Measurements from ENCODE around the gene SPATA31D1. TPM values are rescaled to one million over a fixed set of nuclear protein-coding genes. Genes with fewer than 3 reads are reported as not detected.
A peak's percentile ranks its signal among the peaks of the same experiment; 100 is the strongest.

SPATA31D1 gene
- total and polyA plus RNA-seq, 2 experiments from 2014 or later, result not detected

DNA sequence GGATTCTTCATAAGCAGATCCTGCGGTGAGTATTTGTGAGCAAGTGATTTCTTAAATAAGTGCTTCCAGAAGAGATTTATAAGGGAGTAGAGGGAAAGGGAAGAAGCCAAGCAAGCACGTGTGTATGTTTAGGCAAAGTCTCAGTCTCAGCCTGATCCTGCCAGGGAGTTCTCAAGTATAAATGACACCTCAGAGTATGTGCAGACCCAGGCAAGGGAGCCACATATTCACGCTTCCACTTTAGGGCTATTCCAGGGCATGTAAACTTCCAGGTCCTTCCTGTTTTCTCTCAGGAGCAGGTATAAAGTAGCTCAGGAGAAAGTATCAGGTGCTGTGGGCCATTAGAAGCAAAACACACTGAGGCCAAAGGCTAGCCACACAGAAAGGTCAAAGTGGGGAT, 22.6 kb downstream of the SPATA31D1 start:
- no peaks in the 10 kb centered on the region for H3K27me3 ChIP-seq
- no peaks in the 10 kb centered on the region for H3K4me1 ChIP-seq (ENCODE audit: insufficient read depth)
- H2AFZ ChIP-seq, result no peak overlapping the region
- H3K4me3 ChIP-seq, result no peak overlapping the region
- H3K9me3 ChIP-seq (ENCODE audit: low read depth), result no peaks in the 10 kb centered on the region
- no peak overlapping the region for H3K27ac ChIP-seq
- H3K9me2 ChIP-seq (replicated peaks; ENCODE audit: insufficient read depth), result no peaks in the 10 kb centered on the region
- H3K4me2 ChIP-seq, result no peak overlapping the region
- no peak for TF ChIP-seq CTCF (IDR thresholded peaks at IDR 0.05; ENCODE audit: poor library complexity)
- no peak for TF ChIP-seq EZH2 (IDR thresholded peaks at IDR 0.05; ENCODE audit: borderline replicate concordance)
- TF ChIP-seq EZH2phosphoT487 (IDR thresholded peaks at IDR 0.05; ENCODE audit: low read depth, severe bottlenecking, unreplicated experiment), result no peak
- WGBS (ENCODE audit: low lambda C conversion rate, missing lambda C conversion rate), result 79% methylated on average over 3 of the region's 3 CpGs
- no peaks in the 10 kb centered on the region for H3K36me3 ChIP-seq (replicated peaks; ENCODE audit: insufficient read depth, low read depth)
- no peaks in the 10 kb centered on the region for H4K20me1 ChIP-seq (ENCODE audit: insufficient read depth, poor library complexity, severe bottlenecking)
- no peak for DNase-seq (ENCODE audit: low spot score)
- H3K79me2 ChIP-seq, result no peaks in the 10 kb centered on the region

DNA sequence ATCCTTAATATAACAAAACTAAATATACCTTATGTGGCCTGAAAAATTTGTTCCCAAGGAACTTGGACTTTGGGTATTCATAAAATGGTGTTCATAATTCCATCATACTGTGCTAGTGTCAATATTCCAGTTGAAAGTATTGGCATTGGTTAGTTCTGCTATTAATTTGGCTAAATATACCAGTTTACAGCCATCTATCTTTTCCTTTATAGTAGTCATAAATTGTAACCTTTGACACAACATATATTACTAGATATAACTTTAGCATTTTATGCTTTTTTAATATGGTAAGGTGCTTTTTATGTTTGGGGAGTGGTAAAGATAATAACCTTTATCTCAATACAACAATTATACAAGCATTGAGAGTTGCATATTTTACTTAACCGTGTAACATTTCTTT, 23.7 kb downstream of the SPATA31D1 start:
- 63% methylated on average over 1 of the region's 1 CpG for WGBS (ENCODE audit: low lambda C conversion rate, missing lambda C conversion rate)
- Histone ChIP-seq H3K9me2 (replicated peaks; ENCODE audit: insufficient read depth) (no peaks in the 10 kb centered on the region), H4K20me1 (ENCODE audit: insufficient read depth, poor library complexity, severe bottlenecking) (no peaks in the 10 kb centered on the region), H3K4me1 (ENCODE audit: insufficient read depth) (no peaks in the 10 kb centered on the region), H3K27ac (no peak overlapping the region), H3K9me3 (ENCODE audit: low read depth) (no peaks in the 10 kb centered on the region), H3K4me2 (no peak overlapping the region), H3K27me3 (no peaks in the 10 kb centered on the region), H3K36me3 (replicated peaks; ENCODE audit: insufficient read depth, low read depth) (no peaks in the 10 kb centered on the region), H3K79me2 (no peaks in the 10 kb centered on the region), H2AFZ (no peak overlapping the region), H3K4me3 (no peak overlapping the region)
- DNase-seq (ENCODE audit: low spot score), result no peak
- no peak for TF ChIP-seq EZH2phosphoT487 (IDR thresholded peaks at IDR 0.05; ENCODE audit: low read depth, severe bottlenecking, unreplicated experiment)
- TF ChIP-seq EZH2 (IDR thresholded peaks at IDR 0.05; ENCODE audit: borderline replicate concordance), result no peak
- TF ChIP-seq CTCF (IDR thresholded peaks at IDR 0.05; ENCODE audit: poor library complexity), result no peak

- Histone ChIP-seq H3K36me3 (replicated peaks; ENCODE audit: insufficient read depth, low read depth) (no peaks in the 10 kb centered on the region), H3K4me3 (no peak overlapping the region), H3K27me3 (no peaks in the 10 kb centered on the region), H3K79me2 (no peaks in the 10 kb centered on the region), H3K9me3 (ENCODE audit: low read depth) (no peaks in the 10 kb centered on the region), H3K9me2 (replicated peaks; ENCODE audit: insufficient read depth) (no peaks in the 10 kb centered on the region), H2AFZ (no peak overlapping the region), H3K4me2 (no peak overlapping the region), H4K20me1 (ENCODE audit: insufficient read depth, poor library complexity, severe bottlenecking) (no peaks in the 10 kb centered on the region), H3K4me1 (ENCODE audit: insufficient read depth) (no peaks in the 10 kb centered on the region), H3K27ac (no peak overlapping the region)
- DNase-seq (ENCODE audit: low spot score), result no peak
- TF ChIP-seq EZH2phosphoT487 (IDR thresholded peaks at IDR 0.05; ENCODE audit: low read depth, severe bottlenecking, unreplicated experiment) (no peak), CTCF (IDR thresholded peaks at IDR 0.05; ENCODE audit: poor library complexity) (no peak), EZH2 (IDR thresholded peaks at IDR 0.05; ENCODE audit: borderline replicate concordance) (no peak)
Measured at GRCh38 chr9:82020331-82020730, 31.8 kb downstream of the SPATA31D1 start.

- Histone ChIP-seq H3K36me3 (replicated peaks; ENCODE audit: insufficient read depth, low read depth) (no peaks in the 10 kb centered on the region), H3K4me3 (no peak overlapping the region), H3K4me2 (no peak overlapping the region), H4K20me1 (ENCODE audit: insufficient read depth, poor library complexity, severe bottlenecking) (no peaks in the 10 kb centered on the region), H3K9me3 (ENCODE audit: low read depth) (no peaks in the 10 kb centered on the region), H2AFZ (no peak overlapping the region), H3K4me1 (ENCODE audit: insufficient read depth) (no peaks in the 10 kb centered on the region), H3K27ac (peak overlapping the region; percentile 35), H3K9me2 (replicated peaks; ENCODE audit: insufficient read depth) (no peaks in the 10 kb centered on the region), H3K79me2 (no peaks in the 10 kb centered on the region), H3K27me3 (no peaks in the 10 kb centered on the region)
- peak; percentile 24 for DNase-seq (ENCODE audit: low spot score)
- TF ChIP-seq CTCF (IDR thresholded peaks at IDR 0.05; ENCODE audit: poor library complexity) (no peak), EZH2 (IDR thresholded peaks at IDR 0.05; ENCODE audit: borderline replicate concordance) (no peak), EZH2phosphoT487 (IDR thresholded peaks at IDR 0.05; ENCODE audit: low read depth, severe bottlenecking, unreplicated experiment) (no peak)
Measured at GRCh38 chr9:82021198-82021597, 32.6 kb downstream of the SPATA31D1 start.

Data from hepatocyte (in vitro differentiated cells).